Measurements from ENCODE around the gene FADS3. TPM values are rescaled to one million over a fixed set of nuclear protein-coding genes. Genes with fewer than 3 reads are reported as not detected.

The FADS3 gene
- total and polyA plus RNA-seq, 9 of the 15 experiments (the other 6 are each of a cell fraction or from before 2014, with no cell fraction given) = 0.97 to 148 (median 92.7) TPM

GRCh38 chr11:61871158-61871597, 20.2 kb downstream of the FADS3 start (continued):
- TF ChIP-seq SMAD2 (IDR thresholded peaks at IDR 0.05; ENCODE audit: low read depth, low read length) (no peak), ZNF143 (CRISPR knock-in tag; IDR thresholded peaks at IDR 0.05) (0 out of 2 replicates have a peak, but pooled peaks have one; percentile 32), PRPF4 (IDR thresholded peaks at IDR 0.05; ENCODE audit: insufficient read depth, low read depth, low read length, poor library complexity, severe bottlenecking) (no peak), ZNF766 (CRISPR knock-in tag; conservative IDR thresholded peaks at IDR 0.05) (0 out of 2 replicates have a peak, but pooled peaks have one; percentile 17), CREBBP (IDR thresholded peaks at IDR 0.05; ENCODE audit: low read depth, low read length) (no peak), HMG20B (CRISPR knock-in tag; IDR thresholded peaks at IDR 0.05) (no peak), HNRNPUL1 (IDR thresholded peaks at IDR 0.05; ENCODE audit: low read length) (no peak), ZNF12 (CRISPR knock-in tag; IDR thresholded peaks at IDR 0.05) (no peak), RBBP5 (IDR thresholded peaks at IDR 0.05; ENCODE audit: borderline replicate concordance, insufficient read depth, low read length, poor library complexity, severe bottlenecking) (peak; percentile 26), ZHX1 (conservative IDR thresholded peaks at IDR 0.05; ENCODE audit: low read length) (no peak), PHF8 (IDR thresholded peaks at IDR 0.05; ENCODE audit: borderline replicate concordance, low read length) (peak; percentile 18; the same call in 1 of the 2 replicates), TRIM25 (IDR thresholded peaks at IDR 0.05; ENCODE audit: borderline replicate concordance) (no peak)

All from K562 (cell line).